ENCODE measurements around the gene ADAMTS2.

DNA sequence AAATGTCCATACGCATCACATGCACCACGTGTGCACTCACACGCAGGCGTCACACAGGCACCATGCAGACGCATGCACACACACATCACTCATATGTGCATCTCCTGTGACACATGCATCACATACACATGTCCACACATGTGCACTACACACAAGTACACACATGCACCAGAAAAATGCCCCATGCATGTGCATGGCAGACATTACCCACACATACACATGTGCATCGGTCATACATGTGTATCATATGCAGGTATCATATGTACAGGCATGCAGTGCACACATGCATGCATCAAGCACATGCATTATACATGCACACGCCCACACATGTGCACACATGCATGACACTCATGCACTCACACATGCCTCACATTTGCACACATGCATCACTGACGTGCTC lies 26.1 kb downstream of the ADAMTS2 start:
- TF ChIP-seq POLR2AphosphoS5 (IDR thresholded peaks at IDR 0.05; ENCODE audit: low read depth, low read length) (no peak), POLR2A (IDR thresholded peaks at IDR 0.05; ENCODE audit: low read depth, low read length) (no peak)

All from GM12891 (cell line).